Fibroblast of skin of left quadriceps (primary cell): ENCODE results near the gene GPR6.

Experiments used
- DNase-seq, 2 experiments: peaks; one replicate each; pipeline ENCODE4 v3.0.0-alpha.2; 2013; ENCODE audit warnings: low read depth in 2 of 2

The GPR6 gene, protein sequence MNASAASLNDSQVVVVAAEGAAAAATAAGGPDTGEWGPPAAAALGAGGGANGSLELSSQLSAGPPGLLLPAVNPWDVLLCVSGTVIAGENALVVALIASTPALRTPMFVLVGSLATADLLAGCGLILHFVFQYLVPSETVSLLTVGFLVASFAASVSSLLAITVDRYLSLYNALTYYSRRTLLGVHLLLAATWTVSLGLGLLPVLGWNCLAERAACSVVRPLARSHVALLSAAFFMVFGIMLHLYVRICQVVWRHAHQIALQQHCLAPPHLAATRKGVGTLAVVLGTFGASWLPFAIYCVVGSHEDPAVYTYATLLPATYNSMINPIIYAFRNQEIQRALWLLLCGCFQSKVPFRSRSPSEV

DNA sequence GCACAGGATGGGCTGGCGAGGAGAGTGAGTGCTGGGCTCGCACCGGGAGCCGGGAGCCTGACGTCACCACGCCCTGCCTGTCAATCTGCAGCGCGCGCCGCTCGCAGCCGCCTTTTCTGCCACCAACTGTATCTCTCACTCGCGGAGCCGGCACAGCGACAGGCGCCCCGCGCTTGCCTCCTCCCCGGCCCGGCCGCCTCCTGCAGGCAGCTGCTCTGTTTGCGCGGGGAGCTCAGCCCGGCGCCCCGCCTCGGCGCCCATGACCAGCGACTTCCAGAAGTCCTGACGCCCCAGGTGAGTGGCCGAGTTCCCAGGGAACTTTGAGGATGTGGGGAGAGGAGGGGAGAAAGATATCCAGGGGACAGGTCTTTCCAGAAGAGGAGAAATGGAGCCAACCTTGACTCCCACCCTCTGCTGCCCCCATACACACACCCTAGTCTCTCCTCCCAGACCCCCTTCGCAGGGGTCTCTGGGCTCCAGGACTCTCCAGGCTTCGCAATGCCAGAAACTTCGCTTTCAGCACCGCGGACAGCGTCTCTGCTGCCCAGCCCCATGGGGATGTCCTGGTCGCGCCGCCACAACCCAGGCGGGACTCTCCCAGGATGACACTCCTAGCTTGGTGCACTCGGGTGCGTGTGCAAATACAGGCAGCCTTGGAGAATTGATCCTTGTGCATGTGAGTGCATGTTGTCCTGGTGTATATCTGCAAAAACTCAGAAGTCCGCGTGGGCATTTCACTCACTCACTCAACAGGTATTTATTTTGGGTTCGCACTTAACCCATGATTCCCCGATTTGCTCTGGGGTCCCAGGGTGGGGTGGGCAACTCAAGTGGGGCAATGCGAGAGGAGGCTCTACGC is at the start of gene GPR6:
GPR6 (plus strand) TSS at position 138 of the 859 bp plus-strand sequence. CDS start 802 bp downstream, outside the sequence.
- DNase-seq, result peak; percentile 3 to 10

DNA sequence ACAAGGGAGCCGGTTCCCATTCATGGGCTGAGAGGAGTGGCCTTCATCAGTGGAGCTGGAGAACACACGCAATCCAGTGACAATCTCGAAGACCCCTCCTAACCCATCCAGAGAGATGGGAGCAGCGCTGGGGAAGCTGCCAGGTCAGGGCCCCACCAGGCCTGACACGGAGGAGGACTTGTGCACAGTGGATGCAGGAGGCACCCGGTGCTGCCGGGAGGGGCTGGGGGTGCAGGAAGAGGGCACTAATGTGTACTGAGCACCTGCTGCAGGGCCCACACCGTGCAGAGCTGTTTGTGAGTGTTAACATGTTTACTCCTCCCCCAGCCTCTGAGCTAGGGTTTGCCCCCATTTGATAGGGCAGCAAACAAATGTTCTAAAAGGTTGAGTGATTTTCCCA is 43.8 kb upstream of the GPR6 start:
- no peak for DNase-seq

DNA sequence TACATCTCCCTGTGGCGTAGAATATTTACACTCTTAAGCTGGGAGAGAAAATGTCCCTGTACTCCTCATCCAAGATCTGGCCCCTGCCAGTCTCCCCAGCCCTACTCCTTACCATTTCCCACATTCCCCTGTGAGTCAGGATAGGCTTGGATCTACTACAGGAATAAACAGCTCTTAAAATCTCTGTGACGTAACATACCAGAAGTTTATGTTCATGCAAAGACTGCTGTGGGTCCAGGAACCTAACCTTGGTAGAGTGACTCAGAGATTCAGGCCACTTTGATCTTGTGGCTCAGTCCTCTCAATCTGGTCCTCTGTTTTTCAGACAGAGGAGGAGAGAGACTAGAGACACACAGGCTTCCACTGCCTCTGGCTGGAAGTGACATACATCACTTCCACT is 38.5 kb upstream of the GPR6 start:
- no peak for DNase-seq

DNA sequence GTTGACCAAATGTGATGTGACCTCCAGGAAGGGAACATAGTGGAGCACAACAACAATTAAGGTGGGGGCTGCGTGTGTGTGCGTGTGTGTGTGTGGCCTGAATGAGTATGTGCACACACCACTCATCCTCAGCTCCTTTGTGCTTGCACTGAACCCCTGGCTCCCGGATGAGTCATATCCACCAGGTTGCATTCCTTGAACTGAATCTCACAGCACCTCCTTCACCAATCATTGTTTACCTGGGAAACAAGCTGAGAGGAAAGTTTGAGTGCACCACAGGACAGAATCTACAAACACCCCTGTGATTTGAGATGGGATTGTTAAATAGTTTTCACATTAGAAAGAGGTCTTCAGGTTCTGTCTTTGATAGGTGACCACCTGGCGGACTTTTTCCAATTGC is 33.7 kb upstream of the GPR6 start:
- DNase-seq, result no peak

DNA sequence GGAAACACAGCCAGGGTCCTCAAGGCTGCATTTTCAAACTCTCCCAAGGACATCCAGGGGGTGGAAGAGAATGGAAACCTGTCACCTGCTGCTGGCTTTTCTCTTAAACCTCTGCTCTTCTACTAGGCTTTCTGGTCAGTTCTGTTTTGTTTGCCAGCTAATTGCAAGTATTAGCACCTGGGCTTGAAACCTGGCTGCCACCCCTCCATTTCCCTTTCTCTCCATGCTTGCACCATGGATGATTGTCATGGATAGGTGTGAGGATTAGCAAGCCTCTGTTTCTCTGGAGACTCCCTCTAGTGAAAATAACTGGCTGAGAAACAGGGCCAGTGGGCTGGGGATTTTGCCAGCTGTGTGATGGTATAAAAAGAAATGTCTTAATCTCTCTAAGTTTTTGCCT is 33.0 kb upstream of the GPR6 start:
- no peak for DNase-seq

DNA sequence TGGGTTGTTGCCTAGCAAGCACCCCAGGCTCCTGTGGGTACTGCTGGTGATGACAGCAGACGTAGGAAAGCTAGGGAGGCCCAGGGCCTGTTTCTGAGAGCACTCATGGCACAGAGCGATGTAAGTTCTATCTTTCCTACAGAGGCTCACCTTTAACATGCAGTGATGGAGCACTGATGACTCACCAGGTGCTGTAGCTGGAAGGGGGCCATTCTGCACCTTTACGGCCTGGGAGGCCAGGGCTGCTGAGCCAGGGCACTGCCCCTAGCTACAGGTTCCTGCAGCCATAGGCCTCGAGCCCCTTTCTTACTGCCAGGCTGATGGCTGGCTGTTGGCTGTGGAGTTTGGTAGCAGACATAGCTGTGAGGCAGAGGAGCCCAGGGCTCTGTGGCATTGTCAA is 31.1 kb upstream of the GPR6 start:
- no peak for DNase-seq

DNA sequence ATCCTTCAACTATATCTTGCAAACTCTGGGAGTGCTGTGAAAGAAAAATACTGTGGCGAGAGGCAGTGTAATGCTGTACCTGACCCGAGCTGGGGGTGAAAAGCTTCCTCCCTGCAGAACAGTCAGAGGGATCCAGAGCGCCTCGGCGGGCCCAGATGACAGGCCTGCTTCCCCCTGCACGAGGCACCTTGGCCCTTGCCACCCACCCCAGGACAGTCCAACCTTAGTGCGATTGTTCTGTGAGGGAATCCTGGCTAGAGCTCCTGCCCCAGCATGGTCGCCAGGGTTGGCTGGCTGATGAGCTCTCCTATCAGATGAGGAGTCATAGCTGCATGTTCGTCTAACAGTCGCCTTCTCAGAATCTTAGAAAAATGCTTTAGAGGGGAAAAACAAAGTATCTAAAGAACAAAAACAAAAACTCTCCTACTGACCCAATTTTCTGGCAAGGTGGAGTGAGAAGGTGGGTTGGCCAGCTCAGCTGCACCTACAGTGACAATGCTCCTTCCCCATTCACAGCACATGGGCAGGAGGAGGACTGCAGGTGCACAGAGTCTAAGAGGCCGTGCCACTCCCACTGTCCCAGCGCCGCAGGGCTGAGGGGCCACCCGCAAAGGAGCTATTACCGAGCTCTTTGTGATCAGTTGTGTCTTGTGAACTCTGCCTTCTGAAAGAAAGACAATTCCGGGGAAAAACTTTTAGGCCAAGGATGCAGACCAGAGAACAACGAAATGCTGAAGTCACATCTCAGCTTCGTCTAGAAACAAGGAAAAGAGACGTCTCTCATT is 28.6 kb upstream of the GPR6 start:
- DNase-seq, result no peak

DNA sequence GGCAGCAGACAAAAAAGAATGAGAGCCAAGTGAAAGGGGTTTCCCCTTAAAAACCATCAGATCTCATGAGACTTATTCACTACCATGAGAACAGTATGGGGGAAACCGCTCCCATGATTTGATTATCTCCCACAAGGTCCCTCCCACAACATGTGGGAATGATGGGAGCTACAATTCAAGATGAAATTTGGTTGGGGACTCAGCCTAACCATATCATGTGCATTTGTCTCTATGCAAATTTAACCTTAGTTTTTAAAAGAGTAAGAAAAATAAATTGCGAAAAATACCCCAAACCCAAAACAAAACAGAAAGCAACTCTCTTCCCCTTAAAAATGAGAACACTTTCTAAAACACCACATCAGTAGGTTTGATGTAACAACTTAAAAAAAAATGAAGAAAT is 22.6 kb upstream of the GPR6 start:
- no peak for DNase-seq

DNA sequence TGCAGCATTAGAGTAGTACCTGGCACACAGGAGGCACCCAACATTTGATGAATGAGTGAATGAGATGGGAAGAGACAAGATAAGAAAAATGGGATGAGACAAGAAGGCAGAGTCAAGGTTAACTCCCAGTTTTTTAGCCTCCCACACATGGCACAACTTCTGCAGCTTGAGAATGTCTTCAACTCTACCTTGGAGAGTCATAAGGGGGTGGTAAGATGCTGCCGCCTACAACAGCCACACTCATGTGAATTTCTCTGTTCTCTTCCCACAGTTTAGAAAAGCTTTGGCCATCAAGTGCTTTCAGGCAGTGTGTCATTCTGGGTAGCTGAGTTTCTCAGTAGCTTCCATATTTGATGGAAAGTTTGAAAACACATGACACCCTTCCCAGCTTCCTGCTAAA is 19.5 kb upstream of the GPR6 start:
- DNase-seq, result no peak

DNA sequence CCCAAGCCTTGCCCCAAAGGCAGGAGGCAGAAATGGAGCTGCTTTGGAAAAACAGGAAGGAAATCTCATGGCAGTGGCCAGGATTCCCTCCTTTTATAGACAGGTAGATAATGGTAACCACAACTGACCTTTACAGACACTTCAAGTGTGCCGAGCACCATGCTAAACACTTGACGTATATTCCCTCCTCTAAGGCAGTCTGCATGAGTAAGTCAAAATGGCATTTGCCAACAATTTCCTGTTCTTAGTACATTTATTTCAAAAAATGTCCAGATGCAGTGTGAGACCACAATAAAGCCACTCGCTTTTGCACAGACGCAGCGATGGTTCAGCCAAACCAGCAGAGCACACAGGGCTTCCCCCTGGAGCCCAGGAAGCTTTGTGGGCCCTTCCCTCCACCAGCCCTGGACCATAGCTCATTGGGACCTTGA is 16.5 kb upstream of the GPR6 start:
- no peak for DNase-seq

DNA sequence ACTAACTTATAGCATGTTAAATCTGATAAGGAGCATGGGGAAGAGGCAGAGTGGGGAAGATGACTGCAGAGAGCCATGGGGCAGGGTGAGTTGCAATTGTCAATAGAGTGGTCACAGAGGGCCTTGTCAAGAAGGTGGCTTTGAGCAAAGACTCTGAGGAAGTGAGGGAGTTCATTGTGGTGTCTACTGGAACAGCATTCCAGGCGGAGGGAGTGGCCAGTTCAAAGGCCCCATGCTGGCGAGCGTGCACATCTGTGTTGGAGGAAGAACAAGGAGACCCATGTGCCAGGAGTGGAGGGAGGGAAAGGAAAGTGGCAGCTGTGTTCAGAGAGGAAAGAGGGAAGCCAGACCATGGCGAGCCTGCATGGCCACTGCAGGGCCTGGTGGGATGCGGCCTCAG is 15.8 kb upstream of the GPR6 start:
- DNase-seq, result no peak

DNA sequence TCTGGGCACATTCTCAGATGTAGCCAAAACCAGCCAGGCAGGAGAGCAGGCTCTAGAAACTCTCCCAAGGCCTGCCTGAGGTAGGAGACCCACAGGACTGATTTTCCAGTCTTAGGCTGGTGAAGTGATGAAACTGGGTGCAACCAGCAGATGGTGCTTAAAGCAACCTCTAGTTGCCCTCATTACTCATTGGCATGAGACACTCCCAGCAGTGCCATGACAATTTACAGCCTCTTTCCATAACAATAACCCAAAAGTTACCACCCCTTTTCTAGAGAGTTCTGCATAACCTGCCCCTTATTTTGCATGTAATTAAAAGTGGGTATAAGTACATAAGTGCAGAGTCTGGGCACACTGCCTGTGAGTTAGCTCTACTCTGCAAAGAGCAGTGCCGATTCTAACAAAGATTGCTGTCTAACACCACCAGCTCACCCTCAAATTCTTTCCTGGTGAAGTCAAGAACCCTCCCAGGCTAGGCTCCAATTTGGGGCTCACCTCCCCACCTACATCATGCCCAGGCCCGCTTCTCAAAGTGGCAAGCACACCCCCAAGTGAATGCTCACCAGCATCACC is 14.4 kb upstream of the GPR6 start:
- no peak for DNase-seq

DNA sequence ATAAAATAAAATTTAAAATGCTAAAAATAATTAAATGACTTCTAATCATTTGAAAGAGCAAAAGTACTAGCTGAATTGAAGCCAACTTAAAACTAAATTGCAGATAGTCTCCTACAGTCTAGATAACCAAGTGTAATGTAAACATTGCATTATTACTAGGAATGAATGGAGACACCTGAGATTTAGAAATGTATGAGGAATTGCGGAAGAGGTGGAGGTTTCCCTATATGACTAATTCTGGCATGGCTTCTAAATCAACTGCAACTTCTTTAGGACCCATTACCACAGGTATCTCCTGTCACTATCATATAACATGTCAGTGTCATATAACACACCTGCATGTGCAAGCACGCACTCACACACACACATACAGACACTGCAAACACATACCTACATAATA is 13.2 kb upstream of the GPR6 start:
- no peak for DNase-seq

DNA sequence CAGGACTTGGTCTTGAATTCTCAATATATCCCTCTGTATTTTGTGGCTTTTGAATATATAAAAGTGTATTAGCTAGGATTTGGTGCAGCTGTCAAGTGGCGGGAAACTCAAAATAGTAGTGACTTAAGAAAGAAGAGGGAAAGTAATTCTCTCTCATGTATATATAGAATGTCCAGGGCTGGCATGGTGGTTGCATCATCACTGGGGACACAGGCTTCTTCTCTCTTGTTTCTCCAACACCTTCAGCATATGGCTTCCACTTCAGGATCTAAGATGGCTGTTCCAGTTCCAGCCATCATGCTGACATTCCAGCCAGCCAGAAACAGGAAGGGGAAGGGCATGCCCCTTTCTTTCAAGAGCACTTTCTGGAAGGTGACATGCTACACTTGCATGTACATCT is 11.8 kb upstream of the GPR6 start:
- no peak for DNase-seq

DNA sequence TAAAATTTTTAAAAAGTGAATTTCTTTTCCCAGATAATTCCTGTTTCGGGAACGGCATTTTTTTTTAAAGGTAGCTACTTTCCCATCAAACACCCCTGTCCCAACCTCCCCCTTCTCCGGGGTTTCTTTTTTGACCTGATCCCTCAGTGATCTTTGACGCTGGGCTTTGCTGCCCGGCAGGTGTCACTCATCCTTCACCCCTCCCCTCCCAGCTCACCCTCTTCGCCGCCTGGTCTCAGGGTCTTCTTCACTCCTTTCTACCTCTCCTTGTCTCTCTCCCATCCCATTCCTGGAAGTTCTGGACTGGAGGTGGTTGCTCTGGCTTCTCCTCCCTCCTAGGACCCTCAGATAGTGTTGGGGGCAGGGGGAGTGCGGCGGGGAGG is 329 bp upstream of the GPR6 start:
- no peak for DNase-seq

DNA sequence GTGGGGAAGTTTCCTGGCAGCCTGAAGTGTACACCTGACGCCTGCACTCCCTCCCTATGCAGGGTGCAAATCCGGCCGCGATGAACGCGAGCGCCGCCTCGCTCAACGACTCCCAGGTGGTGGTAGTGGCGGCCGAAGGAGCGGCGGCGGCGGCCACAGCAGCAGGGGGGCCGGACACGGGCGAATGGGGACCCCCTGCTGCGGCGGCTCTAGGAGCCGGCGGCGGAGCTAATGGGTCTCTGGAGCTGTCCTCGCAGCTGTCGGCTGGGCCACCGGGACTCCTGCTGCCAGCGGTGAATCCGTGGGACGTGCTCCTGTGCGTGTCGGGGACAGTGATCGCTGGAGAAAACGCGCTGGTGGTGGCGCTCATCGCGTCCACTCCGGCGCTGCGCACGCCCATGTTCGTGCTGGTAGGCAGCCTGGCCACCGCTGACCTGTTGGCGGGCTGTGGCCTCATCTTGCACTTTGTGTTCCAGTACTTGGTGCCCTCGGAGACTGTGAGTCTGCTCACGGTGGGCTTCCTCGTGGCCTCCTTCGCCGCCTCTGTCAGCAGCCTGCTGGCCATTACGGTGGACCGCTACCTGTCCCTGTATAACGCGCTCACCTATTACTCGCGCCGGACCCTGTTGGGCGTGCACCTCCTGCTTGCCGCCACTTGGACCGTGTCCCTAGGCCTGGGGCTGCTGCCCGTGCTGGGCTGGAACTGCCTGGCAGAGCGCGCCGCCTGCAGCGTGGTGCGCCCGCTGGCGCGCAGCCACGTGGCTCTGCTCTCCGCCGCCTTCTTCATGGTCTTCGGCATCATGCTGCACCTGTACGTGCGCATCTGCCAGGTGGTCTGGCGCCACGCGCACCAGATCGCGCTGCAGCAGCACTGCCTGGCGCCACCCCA is 1.2 kb downstream of the GPR6 start:
- DNase-seq, result no peak

DNA sequence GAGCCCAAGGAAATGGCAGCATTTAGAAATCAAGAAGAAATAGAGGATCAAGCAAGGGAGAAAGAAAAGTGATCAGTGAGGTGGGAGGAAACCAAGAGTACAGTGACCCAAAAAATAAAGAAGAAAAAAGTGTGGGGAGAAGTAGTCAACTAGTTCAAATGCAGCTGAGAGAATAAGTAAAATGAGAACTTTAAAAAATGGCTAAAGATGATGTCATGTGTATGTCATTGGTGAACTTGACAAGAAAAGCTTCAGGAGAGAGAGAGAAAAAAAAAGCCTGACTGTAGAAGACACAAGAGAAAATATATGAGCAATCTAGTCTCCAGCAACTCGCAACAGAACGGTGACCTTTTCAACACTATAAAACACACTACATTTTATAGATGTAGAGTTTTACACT is 6.3 kb downstream of the GPR6 start:
- no peak for DNase-seq

DNA sequence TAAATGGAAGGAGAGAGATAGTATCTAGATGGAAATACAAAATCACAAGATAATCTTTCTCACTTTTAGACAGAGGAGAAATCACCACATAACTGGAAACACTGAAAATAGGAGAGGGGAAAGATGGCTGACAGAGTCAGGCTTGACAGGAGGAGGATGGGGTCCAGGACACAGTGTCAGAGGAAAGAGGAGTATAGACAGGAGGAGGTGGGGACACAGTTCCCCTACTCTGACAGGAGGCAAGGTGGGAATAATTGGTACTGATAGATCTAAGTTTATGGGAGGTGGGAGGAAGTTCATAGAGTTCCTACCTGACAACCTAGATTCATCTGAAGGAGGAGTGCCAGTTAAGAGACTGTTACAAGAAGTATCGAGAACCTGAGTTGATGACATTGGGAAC is 9.1 kb downstream of the GPR6 start:
- DNase-seq, result no peak

DNA sequence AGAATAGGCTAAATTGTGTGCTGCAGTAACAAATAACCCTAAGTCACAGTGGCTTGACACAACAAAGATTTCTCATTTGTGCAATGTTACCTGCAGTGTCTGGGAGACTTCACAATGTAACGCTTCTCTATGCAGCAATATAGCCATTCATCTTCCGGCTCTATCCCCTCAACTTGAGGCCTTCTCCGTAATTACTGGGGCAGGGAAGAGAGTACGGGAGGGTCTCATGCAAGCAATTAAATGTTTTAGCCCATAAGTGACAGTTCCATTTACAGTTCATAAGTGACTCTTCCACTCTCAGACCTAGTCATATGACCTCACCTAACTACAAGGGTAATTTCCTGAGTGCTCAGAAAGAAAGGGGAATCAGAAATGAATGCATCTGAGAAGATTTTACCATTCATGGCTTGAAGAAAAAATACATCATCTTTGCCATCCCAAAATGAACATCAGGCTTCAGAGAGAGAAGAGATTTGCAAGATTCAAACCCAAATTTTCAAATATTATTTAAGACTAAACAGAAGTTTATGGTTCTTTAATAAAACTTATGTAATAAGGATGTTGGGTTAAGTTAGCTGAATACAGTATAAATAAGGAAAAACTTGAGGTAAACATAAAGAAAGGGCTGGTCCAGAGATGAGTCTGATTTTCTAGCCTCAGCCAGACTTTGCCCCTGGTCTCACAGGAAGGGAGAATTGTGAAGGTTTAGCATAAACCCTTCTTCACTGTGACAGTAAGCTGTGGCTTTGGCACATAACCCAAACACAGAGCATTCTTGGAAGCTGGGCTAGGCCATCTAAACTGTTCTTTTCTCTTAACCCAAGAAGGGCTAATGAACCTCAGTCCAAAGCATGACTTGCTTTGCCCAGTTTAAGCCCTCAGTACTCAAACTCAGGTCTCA is 13.3 kb downstream of the GPR6 start:
- no peak for DNase-seq
